Loucy (cell line): ENCODE measurements around the gene CNRIP1.

ENCODE experiments used
- H2AFZ ChIP-seq: fragments of 200-600 bp; sonication (generic); 2 replicates; pipeline ENCODE4 v1.6.0; 2016; ENCODE audit warnings: antibody characterized with exemption, mild to moderate bottlenecking, low read length, moderate library complexity
- H3F3A ChIP-seq: fragments of 200-600 bp; 2 replicates; pipeline ENCODE4 v1.6.0; 2016; ENCODE audit warnings: antibody characterized with exemption, low read depth, mild to moderate bottlenecking
- H3K27me3 ChIP-seq: fragments of 200-600 bp; sonication (generic); 2 replicates; pipeline ENCODE4 v1.6.1; 2014; ENCODE audit warnings: low read length, mild to moderate bottlenecking; ENCODE audit not compliant: insufficient read depth, poor library complexity, severe bottlenecking
- H3K36me3 ChIP-seq: fragments of 200-600 bp; sonication (generic); 2 replicates; pipeline ENCODE4 v1.6.1; 2016; ENCODE audit warnings: low read length; ENCODE audit not compliant: insufficient read depth
- H3K4me1 ChIP-seq: fragments of 200-600 bp; sonication (generic); 2 replicates; pipeline ENCODE4 v1.5.1; 2014; ENCODE audit warnings: low read length, mild to moderate bottlenecking; ENCODE audit not compliant: insufficient read depth, poor library complexity, severe bottlenecking
- H3K4me2 ChIP-seq: fragments of 200-600 bp; sonication (generic); 2 replicates; pipeline ENCODE4 v1.6.0; 2014; ENCODE audit warnings: antibody characterized with exemption, low read length, low read depth, mild to moderate bottlenecking; ENCODE audit not compliant: poor library complexity, severe bottlenecking
- H3K4me3 ChIP-seq: fragments of 200-600 bp; sonication (generic); 2 replicates; pipeline ENCODE4 v1.5.1; 2014; ENCODE audit warnings: low read length, mild to moderate bottlenecking, mixed read lengths; ENCODE audit not compliant: poor library complexity, severe bottlenecking
- H3K79me2 ChIP-seq: fragments of 200-600 bp; sonication (generic); 2 replicates; pipeline ENCODE4 v1.6.1; 2014; ENCODE audit warnings: low read length; ENCODE audit not compliant: insufficient read depth
- H3K9ac ChIP-seq: fragments of 200-600 bp; sonication (generic); 2 replicates; pipeline ENCODE4 v1.6.0; 2014; ENCODE audit warnings: mild to moderate bottlenecking, low read depth, low read length, moderate library complexity; ENCODE audit not compliant: poor library complexity, severe bottlenecking
- H3K9me2 ChIP-seq: fragments of 200-600 bp; sonication (generic); replicated peaks from 2 replicates; pipeline ENCODE4 v1.6.1; 2016; ENCODE audit warnings: low read depth, low read length, mixed read lengths
- H3K9me3 ChIP-seq: fragments of 200-600 bp; sonication (generic); 2 replicates; pipeline ENCODE4 v1.6.1; 2014; ENCODE audit warnings: mild to moderate bottlenecking, antibody characterized with exemption, low read length, low read depth; ENCODE audit not compliant: insufficient read depth
- H4K20me1 ChIP-seq: fragments of 200-600 bp; sonication (generic); 2 replicates; pipeline ENCODE4 v1.6.0; 2014; ENCODE audit warnings: antibody characterized with exemption, low read length, mild to moderate bottlenecking; ENCODE audit not compliant: insufficient read depth, poor library complexity, severe bottlenecking
- EZH2phosphoT487 ChIP-seq: fragments of 200-600 bp; IDR thresholded peaks from 2 replicates; pipeline ENCODE4 v1.6.1; 2018; ENCODE audit warnings: antibody characterized with exemption, mild to moderate bottlenecking, moderate library complexity, borderline replicate concordance
- TF ChIP-seq, protein P1 (sequence below): fragments of 200-600 bp; sonication (generic); conservative IDR thresholded peaks from 2 replicates; pipeline ENCODE4 v1.5.1; 2014; ENCODE audit warnings: mild to moderate bottlenecking, antibody characterized with exemption, low read length

CNRIP1 gene

DNA sequence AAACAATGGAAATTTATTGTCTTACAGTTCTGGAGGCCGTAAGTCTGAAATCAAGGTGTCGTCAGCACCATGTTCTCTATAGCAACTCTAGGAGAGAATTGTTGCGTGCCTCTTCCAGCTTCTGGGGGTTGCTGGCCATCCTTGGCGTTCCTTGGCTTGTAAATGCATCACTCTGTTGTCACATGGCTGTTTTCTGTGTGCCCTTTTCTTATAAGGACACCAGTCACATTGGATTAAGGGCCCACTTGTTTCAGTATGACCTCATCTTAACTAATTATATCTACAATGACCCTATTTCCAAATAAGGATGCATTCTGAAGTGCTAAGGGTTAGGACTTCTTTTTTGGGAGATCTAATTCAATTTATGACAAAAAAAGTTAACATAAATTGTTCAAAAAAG, 44.0 kb upstream of the CNRIP1 start:
- Histone ChIP-seq H3K36me3 (no peaks in the 10 kb centered on the region), H3K4me2 (no peak overlapping the region), H3K4me1 (peaks cover 7% of the 10 kb centered on the region), H3F3A (no peaks in the 10 kb centered on the region), H3K9me2 (no peaks in the 10 kb centered on the region), H2AFZ (peak overlapping the region; percentile 33; the same call in 1 of the 2 replicates), H3K27me3 (no peaks in the 10 kb centered on the region), H3K9ac (no peak overlapping the region), H3K4me3 (no peak overlapping the region), H3K79me2 (no peaks in the 10 kb centered on the region), H4K20me1 (no peaks in the 10 kb centered on the region), H3K9me3 (no peaks in the 10 kb centered on the region)
- TF ChIP-seq, protein P1, sequence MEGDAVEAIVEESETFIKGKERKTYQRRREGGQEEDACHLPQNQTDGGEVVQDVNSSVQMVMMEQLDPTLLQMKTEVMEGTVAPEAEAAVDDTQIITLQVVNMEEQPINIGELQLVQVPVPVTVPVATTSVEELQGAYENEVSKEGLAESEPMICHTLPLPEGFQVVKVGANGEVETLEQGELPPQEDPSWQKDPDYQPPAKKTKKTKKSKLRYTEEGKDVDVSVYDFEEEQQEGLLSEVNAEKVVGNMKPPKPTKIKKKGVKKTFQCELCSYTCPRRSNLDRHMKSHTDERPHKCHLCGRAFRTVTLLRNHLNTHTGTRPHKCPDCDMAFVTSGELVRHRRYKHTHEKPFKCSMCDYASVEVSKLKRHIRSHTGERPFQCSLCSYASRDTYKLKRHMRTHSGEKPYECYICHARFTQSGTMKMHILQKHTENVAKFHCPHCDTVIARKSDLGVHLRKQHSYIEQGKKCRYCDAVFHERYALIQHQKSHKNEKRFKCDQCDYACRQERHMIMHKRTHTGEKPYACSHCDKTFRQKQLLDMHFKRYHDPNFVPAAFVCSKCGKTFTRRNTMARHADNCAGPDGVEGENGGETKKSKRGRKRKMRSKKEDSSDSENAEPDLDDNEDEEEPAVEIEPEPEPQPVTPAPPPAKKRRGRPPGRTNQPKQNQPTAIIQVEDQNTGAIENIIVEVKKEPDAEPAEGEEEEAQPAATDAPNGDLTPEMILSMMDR = no peak

DNA sequence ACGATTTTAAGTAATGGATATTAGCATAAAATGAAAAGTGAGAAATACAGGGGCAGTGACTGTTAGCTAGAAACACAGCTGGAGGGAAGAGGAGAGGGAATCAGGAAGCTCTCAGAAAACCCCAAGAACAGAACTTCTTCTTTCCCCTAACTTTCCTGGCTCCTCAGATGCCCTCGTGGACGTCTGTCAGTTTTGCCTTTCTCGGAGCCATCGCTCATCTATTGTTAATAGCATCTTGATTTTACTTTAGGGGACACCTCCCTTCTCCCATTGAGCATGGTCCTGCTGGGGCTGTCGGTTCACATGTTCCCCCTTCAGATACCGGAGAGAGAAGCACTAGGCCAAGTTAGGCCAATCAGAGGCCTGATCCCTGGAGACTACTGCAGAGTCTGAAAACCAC, 43.0 kb upstream of the CNRIP1 start:
- no peaks in the 10 kb centered on the region for H3K36me3 ChIP-seq
- no peaks in the 10 kb centered on the region for H3F3A ChIP-seq
- peak overlapping the region; percentile 86 for H2AFZ ChIP-seq
- H3K4me3 ChIP-seq = peak overlapping the region; percentile 48
- H3K79me2 ChIP-seq = no peaks in the 10 kb centered on the region
- TF ChIP-seq, protein P1 = no peak
- no peak for TF ChIP-seq EZH2phosphoT487
- H3K9me3 ChIP-seq = no peaks in the 10 kb centered on the region
- H3K9ac ChIP-seq = peak overlapping the region; percentile 29
- H3K9me2 ChIP-seq = no peaks in the 10 kb centered on the region
- peak overlapping the region; percentile 47 for H3K4me2 ChIP-seq
- no peaks in the 10 kb centered on the region for H3K27me3 ChIP-seq
- H3K4me1 ChIP-seq = peaks cover 7% of the 10 kb centered on the region
- H4K20me1 ChIP-seq = no peaks in the 10 kb centered on the region

DNA sequence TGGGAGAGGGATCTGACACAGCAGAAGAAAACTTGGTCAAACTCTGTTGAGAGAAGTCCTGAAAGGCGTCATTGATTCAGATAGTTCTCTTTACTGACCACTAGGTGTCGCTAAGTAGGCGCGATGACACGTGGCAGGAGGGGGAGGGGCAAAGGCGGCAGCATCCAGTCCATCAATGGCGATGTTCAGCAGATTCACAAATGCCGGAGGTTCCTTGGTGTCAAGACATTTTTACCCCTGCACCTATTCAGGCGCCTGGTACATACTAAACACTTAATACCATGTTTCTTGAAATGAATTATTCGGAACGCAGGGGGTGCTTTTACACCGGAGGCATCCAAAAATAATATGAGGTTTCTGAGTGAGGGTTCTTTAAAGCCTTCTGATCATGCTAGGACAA, 42.3 kb upstream of the CNRIP1 start:
- no peaks in the 10 kb centered on the region for H3K9me2 ChIP-seq
- no peak for TF ChIP-seq EZH2phosphoT487
- TF ChIP-seq, protein P1 = peak; percentile 78
- H3K4me3 ChIP-seq = peak overlapping the region; percentile 48
- peaks cover 7% of the 10 kb centered on the region for H3K4me1 ChIP-seq
- H3K27me3 ChIP-seq = no peaks in the 10 kb centered on the region
- H3K36me3 ChIP-seq = no peaks in the 10 kb centered on the region
- no peaks in the 10 kb centered on the region for H3K79me2 ChIP-seq
- H3K9me3 ChIP-seq = no peaks in the 10 kb centered on the region
- no peaks in the 10 kb centered on the region for H4K20me1 ChIP-seq
- H2AFZ ChIP-seq = peak overlapping the region; percentile 86
- no peaks in the 10 kb centered on the region for H3F3A ChIP-seq
- peak overlapping the region; percentile 29 for H3K9ac ChIP-seq
- H3K4me2 ChIP-seq = peak overlapping the region; percentile 47
